GM20000 (cell line): ENCODE measurements around the gene PACS1.
"Not testable (repeated sequence)": the region's sequence is repeated elsewhere in the genome, so short reads cannot be mapped to it uniquely, and the experiment has no call there.

Experiments
- DNase-seq: peaks from one replicate; pipeline ENCODE4 v3.0.0; 2012; ENCODE audit warnings: low spot score
- TF ChIP-seq, protein P1 (sequence below): IDR thresholded peaks from 2 replicates; pipeline ENCODE4 v1.5.1; 2012; ENCODE audit warnings: mild to moderate bottlenecking, control low read depth; ENCODE audit errors: extremely low read depth, missing control alignments

PACS1 gene

DNA sequence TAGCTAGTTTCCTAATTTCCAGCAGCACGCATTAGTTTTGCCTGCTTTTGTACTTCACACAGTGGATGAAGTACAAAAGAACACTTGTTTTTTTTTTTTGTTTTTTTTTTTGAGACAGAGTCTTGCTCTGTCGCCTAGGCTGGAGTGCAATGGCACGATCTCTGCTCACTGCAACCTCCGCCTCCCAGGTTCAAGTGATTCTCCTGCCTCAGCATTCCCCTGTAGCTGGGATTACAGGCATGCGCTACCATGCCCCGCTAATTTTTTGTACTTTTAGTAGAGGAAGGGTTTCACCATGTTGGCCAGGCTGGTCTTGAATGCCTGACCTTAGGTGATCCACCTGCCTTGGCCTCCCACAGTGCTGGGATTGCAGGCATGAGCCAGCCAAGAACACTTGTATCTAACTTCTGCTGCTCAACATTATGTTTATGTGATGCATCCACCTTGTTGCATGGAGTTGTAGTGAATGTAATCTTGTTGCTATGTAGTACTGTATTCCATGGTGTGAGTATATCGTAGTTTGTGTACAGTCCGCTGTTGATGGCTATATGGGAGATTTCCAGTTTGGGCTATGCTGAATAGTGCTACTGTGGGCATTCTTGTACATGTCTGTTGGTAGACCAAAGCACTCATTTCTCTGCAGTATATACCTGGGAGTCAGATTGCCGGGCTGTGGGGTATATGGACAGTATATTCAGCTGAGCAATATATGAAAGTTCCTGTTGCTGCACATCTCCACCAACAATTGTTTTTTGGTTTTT, 17.3 kb downstream of the PACS1 start:
- DNase-seq: no peak
- TF ChIP-seq, protein P1, sequence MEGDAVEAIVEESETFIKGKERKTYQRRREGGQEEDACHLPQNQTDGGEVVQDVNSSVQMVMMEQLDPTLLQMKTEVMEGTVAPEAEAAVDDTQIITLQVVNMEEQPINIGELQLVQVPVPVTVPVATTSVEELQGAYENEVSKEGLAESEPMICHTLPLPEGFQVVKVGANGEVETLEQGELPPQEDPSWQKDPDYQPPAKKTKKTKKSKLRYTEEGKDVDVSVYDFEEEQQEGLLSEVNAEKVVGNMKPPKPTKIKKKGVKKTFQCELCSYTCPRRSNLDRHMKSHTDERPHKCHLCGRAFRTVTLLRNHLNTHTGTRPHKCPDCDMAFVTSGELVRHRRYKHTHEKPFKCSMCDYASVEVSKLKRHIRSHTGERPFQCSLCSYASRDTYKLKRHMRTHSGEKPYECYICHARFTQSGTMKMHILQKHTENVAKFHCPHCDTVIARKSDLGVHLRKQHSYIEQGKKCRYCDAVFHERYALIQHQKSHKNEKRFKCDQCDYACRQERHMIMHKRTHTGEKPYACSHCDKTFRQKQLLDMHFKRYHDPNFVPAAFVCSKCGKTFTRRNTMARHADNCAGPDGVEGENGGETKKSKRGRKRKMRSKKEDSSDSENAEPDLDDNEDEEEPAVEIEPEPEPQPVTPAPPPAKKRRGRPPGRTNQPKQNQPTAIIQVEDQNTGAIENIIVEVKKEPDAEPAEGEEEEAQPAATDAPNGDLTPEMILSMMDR: no peak

DNA sequence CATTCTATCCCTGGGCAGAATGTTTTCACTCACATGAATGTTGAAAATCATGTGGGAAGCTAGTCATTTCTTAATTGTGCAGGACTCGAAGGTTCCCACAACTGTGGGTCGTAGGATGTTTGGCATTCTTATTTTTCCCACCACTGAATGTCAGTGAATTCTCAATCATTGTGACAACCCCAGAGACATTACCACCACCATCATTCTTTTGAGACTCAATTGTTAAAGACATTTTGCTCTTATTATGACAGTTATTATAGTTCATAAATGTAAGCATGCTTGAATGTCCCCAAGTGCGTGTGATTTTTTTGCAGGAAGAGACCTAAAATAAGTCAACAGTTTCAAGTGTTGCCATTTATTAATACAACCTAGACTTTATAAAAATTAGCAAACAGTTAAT, 19.0 kb downstream of the PACS1 start:
- DNase-seq: no peak
- TF ChIP-seq, protein P1: no peak

DNA sequence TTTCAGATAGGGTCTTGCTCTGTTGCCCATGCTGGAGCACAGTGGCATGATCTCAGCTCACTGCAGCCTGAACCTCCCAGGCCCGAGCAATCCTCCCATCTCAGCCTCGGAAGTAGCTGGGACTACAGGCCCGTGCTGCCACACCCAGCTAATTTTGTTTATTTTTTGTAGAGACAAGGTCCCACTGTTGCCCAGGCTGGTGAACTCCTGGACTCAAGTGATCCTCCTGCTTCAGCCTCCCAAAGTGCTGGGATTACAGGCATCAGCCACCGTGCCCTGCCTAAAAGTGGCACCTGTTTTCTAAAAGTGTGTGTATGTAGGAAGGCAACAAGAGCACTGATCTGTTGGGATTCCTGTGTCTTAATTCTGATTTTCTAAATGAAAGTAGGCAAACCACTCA, 20.2 kb downstream of the PACS1 start:
- TF ChIP-seq, protein P1: no peak
- DNase-seq: no peak

DNA sequence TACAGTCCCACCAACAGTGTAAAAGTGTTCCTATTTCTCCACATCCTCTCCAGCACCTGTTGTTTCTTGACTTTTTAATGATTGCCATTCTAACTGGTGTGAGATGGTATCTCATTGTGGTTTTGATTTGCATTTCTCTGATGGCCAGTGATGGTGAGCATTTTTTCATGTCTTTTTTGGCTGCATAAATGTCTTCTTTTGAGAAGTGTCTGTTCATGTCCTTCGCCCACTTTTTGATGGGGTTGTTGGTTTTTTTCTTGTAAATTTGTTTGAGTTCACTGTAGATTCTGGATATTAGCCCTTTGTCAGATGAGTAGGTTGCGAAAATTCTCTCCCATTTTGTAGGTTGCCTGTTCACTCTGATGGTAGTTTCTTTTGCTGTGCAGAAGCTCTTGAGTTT, 22.1 kb downstream of the PACS1 start:
- DNase-seq: not testable (repeated sequence)

DNA sequence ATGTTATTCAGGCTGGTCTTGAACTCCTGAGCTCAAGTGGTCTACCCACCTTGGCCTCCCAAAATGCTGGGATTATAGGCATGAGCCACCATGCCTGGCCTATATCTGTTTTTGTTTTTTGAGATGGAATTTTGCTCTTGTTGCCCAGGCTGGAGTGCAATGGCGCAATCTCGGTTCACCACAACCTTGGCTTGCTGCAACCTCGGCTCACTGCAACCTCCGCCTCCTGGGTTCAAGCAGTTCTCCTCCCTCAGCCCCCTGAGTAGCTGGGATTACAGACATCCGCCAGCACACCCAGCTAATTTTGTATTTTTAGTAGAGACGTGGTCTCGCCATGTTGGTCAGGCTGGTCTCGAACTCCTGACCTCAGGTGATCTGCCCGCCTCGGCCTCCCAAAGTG, 29.7 kb downstream of the PACS1 start:
- not testable (repeated sequence) for DNase-seq

DNA sequence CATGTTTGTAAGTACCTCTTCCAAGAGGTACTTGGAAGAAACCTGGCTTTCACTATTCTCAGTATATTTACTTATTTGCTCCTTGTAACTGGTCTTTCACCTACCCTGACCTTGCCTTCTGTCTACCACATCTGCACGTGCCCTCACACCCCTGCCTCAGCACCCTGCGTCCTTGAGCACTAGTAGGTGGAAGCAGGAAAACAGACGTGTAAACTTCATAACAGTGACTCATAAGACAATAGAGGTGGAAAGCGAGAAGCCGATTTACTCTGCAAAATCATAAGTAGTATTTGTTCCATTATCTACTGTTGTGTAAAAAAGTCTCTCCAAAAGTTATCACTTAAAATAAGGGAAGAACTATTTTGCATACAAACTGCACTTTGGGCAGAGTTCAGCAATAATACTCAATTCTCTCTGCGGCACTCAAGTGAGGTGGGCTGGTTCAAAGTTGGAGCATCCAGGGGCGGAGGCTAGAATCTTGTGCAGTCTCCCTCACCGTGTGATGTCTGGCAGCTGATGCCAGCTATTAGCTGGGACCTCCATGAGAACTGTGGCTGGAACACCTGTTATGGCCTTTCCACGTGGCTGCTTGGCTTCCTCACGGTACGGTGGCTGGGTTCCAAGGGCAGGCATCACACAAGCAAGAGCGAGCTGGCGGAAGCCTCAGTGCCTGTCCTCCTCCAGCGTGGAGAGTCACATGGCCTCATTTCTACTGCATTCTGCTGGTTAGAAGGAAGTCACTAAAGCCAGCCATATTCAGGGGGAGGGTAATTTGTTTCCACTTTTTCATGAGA, 30.4 kb downstream of the PACS1 start:
- TF ChIP-seq, protein P1: no peak
- DNase-seq: peak; percentile 61

DNA sequence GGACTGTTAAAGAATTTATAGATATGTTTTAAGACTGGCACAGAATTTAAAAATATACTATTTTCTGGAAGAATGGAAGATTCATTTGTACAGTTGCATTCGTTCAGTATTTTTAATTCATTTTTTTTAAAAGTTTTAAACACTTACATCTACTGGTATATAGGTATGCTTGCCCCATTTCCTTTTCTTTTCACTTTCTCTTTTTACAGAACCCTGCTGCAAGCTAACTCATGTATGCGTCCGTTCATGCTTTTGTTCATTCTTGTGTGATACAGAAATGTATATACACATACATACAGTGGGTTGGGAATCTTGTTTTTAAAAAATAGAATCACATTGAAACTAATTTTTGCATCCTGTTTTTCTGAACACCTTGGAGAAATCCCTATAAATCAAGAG, 31.0 kb downstream of the PACS1 start:
- TF ChIP-seq, protein P1: no peak
- DNase-seq: no peak

DNA sequence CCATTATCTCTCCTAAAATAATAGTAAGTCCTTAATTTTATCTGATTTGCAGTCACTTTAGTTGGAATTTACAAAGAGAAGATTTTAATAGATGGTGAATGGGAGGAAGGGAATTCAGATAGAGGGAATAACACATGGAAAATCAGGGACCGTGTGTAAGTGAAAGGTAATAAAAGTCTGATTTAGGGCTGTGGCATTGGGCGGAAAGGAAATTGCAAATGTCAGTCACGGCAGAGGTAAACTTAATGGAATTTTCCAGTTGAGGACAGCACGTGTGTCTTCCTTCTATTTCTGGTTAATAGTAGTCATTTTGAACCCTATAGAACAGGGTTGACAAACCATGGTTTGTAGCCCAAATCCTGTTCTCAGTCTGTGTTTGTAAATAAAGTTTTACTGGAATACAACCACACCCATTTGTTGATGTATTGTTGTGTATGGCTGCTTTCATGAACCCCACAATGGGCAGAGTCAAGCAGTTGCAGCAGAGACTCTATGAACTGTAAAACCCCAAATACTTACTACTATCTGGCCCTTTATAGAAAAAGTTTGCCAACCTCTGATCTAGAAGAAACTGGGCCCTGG, 34.1 kb downstream of the PACS1 start:
- DNase-seq: no peak
- TF ChIP-seq, protein P1: no peak
